Peyer's patch (tissue), 4 donors: ENCODE measurements around the gene IFT43. TPM values are rescaled to one million over a fixed set of nuclear protein-coding genes. Genes with fewer than 3 reads are reported as not detected.

Experiments used
- DNase-seq, 3 donors: peaks; one replicate each; pipeline ENCODE4 v3.0.0-alpha.2; 2017 to 2019
- H3K27ac ChIP-seq, 4 donors: fragments of 200-600 bp; sonication (generic); one replicate each; pipeline ENCODE4 v1.5.1; 2016 to 2019
- H3K27me3 ChIP-seq, 2 donors: fragments of 200-600 bp; sonication (generic); one replicate each; pipeline ENCODE4 v1.5.1; 2019
- H3K36me3 ChIP-seq, 3 donors: fragments of 200-600 bp; sonication (generic); one replicate each; pipeline ENCODE4 v1.5.1; 2016 to 2019
- H3K4me1 ChIP-seq, 4 donors: fragments of 200-600 bp; sonication (generic); one replicate each; pipeline ENCODE4 v1.5.1; 2016 to 2019
- H3K4me3 ChIP-seq, 4 donors: fragments of 200-600 bp; sonication (generic); 1 replicate in 3 of 4; 2 replicates in 1 of 4; pipeline ENCODE4 v1.5.1; 2016 to 2019; ENCODE audit warnings: mild to moderate bottlenecking in 1 of 4
- H3K9me3 ChIP-seq, 4 donors: fragments of 200-600 bp; sonication (generic); one replicate each; pipeline ENCODE4 v1.5.1; 2016 to 2019; ENCODE audit warnings: mild to moderate bottlenecking in 1 of 4
- CTCF ChIP-seq, 6 experiments: fragments of 450-650 bp in 4 of 6; fragments of 200-600 bp in 2 of 6; sonication (generic) in 1 of 6; IDR thresholded peaks; one replicate each; pipeline ENCODE4 v1.5.1; 2017 to 2019; ENCODE audit warnings: antibody characterized with exemption in 6 of 6, mild to moderate bottlenecking in 3 of 6, moderate library complexity in 1 of 6
- POLR2A ChIP-seq, 2 donors: fragments of 450-650 bp; IDR thresholded peaks; one replicate each; pipeline ENCODE4 v1.5.1; 2017; ENCODE audit warnings: antibody characterized with exemption in 2 of 2, mild to moderate bottlenecking in 2 of 2, moderate library complexity in 2 of 2
- total RNA-seq, 4 donors: library from RNA; depleted of rRNA; stranded (reverse); fragments of >200 nt; gene quantifications; one replicate each; pipeline ENCODE4 v1.1.0, GENCODE V29; 2016

IFT43 gene
- total RNA-seq, 4 donors from 2014 or later, result 23.9 to 42.8 (median 33.6) TPM

DNA sequence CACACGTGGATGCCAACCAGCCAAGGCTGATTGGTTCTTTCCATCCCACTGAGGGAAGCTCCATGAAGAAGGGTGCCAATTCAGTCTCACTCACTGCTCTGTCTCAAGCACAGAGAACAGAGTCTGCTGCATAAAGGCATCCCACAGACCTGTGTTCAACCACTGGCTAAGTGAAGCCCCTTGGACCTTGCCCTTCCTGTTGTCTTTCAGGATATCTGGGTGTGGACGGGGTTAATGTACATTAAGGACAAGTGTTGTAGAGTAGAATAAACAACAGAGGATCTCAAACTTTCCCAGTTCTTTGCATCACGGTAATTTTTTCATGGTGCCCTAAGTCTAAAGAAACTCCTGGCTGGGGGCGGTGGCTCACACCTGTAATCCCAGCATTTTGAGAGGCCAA is 133.0 kb downstream of the IFT43 start:
- H3K4me1 ChIP-seq, result no peaks in the 10 kb centered on the region
- no peaks in the 10 kb centered on the region for H3K27me3 ChIP-seq
- H3K27ac ChIP-seq, result no peak overlapping the region
- H3K4me3 ChIP-seq, result no peak overlapping the region
- TF ChIP-seq CTCF (IDR thresholded peaks at IDR 0.05) (no peak), POLR2A (IDR thresholded peaks at IDR 0.05) (no peak)
- no peaks in the 10 kb centered on the region for H3K36me3 ChIP-seq
- no peak for DNase-seq
- H3K9me3 ChIP-seq, result no peaks in the 10 kb centered on the region

DNA sequence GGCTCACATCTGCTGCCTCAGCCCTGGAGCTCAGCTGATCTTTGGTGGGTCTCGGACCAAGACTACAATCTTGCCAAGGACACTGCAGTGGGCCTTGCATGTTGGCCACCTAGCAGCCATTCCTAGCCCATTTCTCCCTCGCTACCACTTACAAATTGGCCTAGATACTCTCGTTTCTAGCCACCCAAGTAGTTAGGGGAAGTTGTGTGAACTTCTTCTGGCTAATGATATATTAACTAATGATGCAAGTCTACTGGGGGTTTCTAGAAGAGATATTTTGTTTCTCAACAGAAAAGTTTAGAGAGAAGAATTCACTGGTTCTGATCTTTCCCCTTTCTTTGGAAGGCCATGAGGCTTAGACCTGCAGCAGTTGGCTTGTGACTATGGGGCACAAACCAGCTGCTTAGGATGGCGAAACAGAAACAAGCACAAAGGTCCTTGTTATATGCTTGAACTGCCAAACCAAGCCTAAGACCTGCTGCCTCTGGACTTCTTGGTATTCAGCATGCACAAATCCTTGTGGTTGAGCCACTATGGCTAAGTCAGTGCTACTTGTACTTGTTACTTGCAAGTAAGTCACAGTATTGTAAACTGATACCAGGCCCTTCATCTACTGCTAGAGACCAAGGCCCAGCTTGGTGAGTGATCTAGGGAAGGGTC is 135.7 kb downstream of the IFT43 start:
- Histone ChIP-seq H3K36me3 (no peaks in the 10 kb centered on the region), H3K27ac (no peak overlapping the region), H3K4me3 (no peak overlapping the region), H3K9me3 (no peaks in the 10 kb centered on the region), H3K4me1 (no peaks in the 10 kb centered on the region), H3K27me3 (no peaks in the 10 kb centered on the region)
- DNase-seq, result peak in 1 of 3 donors; percentile 3
- TF ChIP-seq CTCF (IDR thresholded peaks at IDR 0.05) (no peak), POLR2A (IDR thresholded peaks at IDR 0.05) (no peak)

DNA sequence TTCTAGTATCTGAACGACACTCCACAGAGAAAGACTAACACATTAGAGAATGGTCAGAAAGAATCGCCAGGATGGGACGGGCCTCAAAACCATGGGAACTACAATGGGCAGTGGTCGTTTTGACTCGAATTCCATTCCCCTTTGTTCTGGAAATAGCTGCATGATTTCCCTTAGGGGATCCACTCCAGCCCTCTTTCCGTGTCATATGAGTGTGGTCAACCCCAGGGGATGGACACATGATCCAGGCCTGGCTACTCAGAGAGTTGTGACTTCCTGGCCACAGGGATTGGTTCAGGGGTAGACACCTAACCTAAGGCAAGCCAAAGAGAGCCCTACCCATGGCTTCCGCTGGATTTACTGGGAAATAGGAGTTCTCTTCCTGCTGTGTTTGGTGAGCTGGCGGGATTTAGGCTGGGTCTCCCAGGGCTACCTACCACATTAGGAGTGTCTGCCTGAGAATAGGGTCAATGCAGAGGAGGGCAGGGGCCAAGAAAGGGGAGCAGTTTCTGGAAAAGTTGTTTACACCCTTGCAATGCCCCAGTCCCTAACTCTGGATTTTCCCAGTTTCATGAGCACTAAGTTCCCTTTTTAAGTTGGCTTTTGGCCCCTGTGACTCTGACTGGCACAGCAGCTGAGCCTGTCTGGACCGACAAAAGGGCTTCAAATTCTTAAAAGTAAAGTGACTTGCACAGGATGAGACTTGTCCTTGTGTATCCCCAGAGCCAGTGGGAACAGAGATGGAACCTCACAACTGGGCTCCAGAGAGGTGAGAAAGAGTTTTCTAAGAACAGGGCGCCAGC is 138.1 kb downstream of the IFT43 start:
- TF ChIP-seq CTCF (IDR thresholded peaks at IDR 0.05) (no peak), POLR2A (IDR thresholded peaks at IDR 0.05) (no peak)
- H3K4me1 ChIP-seq, result no peaks in the 10 kb centered on the region

GRCh38 chr14:76125511-76125910 is 139.9 kb downstream of the IFT43 start:
- H3K36me3 ChIP-seq, result no peaks in the 10 kb centered on the region
- H3K27me3 ChIP-seq, result no peaks in the 10 kb centered on the region
- no peak overlapping the region for H3K4me3 ChIP-seq
- no peaks in the 10 kb centered on the region for H3K4me1 ChIP-seq
- TF ChIP-seq POLR2A (IDR thresholded peaks at IDR 0.05) (no peak), CTCF (IDR thresholded peaks at IDR 0.05) (no peak)
- peaks cover 0 to 3% (median 0%) of the 10 kb centered on the region in 4 donors for H3K9me3 ChIP-seq
- H3K27ac ChIP-seq, result no peak overlapping the region
- DNase-seq, result no peak

More for the DNA sequence above, 138.1 kb downstream of the IFT43 start:
- no peaks in the 10 kb centered on the region for H3K36me3 ChIP-seq
- no peak overlapping the region for H3K4me3 ChIP-seq
- peaks cover 0 to 3% (median 0%) of the 10 kb centered on the region in 4 donors for H3K9me3 ChIP-seq
- H3K27ac ChIP-seq, result no peak overlapping the region
- peak in 1 of 3 donors; percentile 8 for DNase-seq
- no peaks in the 10 kb centered on the region for H3K27me3 ChIP-seq

- Histone ChIP-seq H3K36me3 (no peaks in the 10 kb centered on the region), H3K4me3 (no peak overlapping the region), H3K9me3 (peaks cover 0 to 3% (median 0%) of the 10 kb centered on the region in 4 donors), H3K27ac (no peak overlapping the region), H3K4me1 (no peaks in the 10 kb centered on the region), H3K27me3 (no peaks in the 10 kb centered on the region)
- no peak for DNase-seq
- TF ChIP-seq POLR2A (IDR thresholded peaks at IDR 0.05) (no peak), CTCF (IDR thresholded peaks at IDR 0.05) (no peak)
Measured at GRCh38 chr14:76126076-76126475, 140.5 kb downstream of the IFT43 start.
